H9 (cell line): Measurements from ENCODE around the gene BICDL1. TPM values are rescaled to one million over a fixed set of nuclear protein-coding genes. Genes with fewer than 3 reads are reported as not detected.
A peak's percentile ranks its signal among the peaks of the same experiment; 100 is the strongest.

ENCODE experiments used
- DNase-seq: peaks from one replicate; pipeline ENCODE4 v3.0.0-alpha.2; 2017
- H2AFZ ChIP-seq: one replicate; pipeline ENCODE4 v1.6.1; 2013; ENCODE audit warnings: mild to moderate bottlenecking, low read length, control low read depth, moderate library complexity
- H2AK5ac ChIP-seq: 2 replicates; pipeline ENCODE4 v1.6.1; 2013; ENCODE audit warnings: low read length, control low read depth, mixed read lengths; ENCODE audit not compliant: insufficient read length
- H2BK120ac ChIP-seq: one replicate; pipeline ENCODE4 v1.6.1; 2013; ENCODE audit warnings: low read depth, mild to moderate bottlenecking, low read length, control low read depth, inconsistent platforms; ENCODE audit not compliant: poor library complexity, severe bottlenecking
- H2BK12ac ChIP-seq: 2 replicates; pipeline ENCODE4 v1.6.1; 2013; ENCODE audit warnings: low read length, control low read depth, mixed read lengths, low read depth; ENCODE audit not compliant: insufficient read length
- H2BK15ac ChIP-seq: 2 replicates; pipeline ENCODE4 v1.6.1; 2013; ENCODE audit warnings: low read depth, low read length, control low read depth
- H2BK20ac ChIP-seq: one replicate; pipeline ENCODE4 v1.6.1; 2013; ENCODE audit warnings: low read depth, mild to moderate bottlenecking, low read length, control low read depth, inconsistent platforms; ENCODE audit not compliant: poor library complexity, severe bottlenecking
- H2BK5ac ChIP-seq: 2 replicates; pipeline ENCODE4 v1.6.1; 2013; ENCODE audit warnings: low read length, control low read depth, mixed read lengths; ENCODE audit not compliant: insufficient read length
- H3K14ac ChIP-seq: 2 replicates; pipeline ENCODE4 v1.6.1; 2013; ENCODE audit warnings: low read length, control low read depth; ENCODE audit not compliant: insufficient read depth
- H3K18ac ChIP-seq: 2 replicates; pipeline ENCODE4 v1.6.1; 2013; ENCODE audit warnings: low read depth, mild to moderate bottlenecking, mixed read lengths, low read length, control low read depth; ENCODE audit not compliant: insufficient read length
- H3K23ac ChIP-seq: 2 replicates; pipeline ENCODE4 v1.6.1; 2013; ENCODE audit warnings: low read length, control low read depth, mixed read lengths, low read depth; ENCODE audit not compliant: insufficient read length
- H3K23me2 ChIP-seq: 2 replicates; pipeline ENCODE4 v1.6.1; 2013; ENCODE audit warnings: low read depth, mild to moderate bottlenecking, mixed read lengths, low read length, control low read depth; ENCODE audit not compliant: insufficient read length, poor library complexity, severe bottlenecking
- H3K27ac ChIP-seq: 2 replicates; pipeline ENCODE4 v1.5.1; 2013; ENCODE audit warnings: low read length, control low read depth, mixed read lengths, low read depth; ENCODE audit not compliant: insufficient read length
- H3K27me3 ChIP-seq: 2 replicates; pipeline ENCODE4 v1.6.1; 2013; ENCODE audit warnings: low read length, control low read depth, inconsistent platforms; ENCODE audit not compliant: insufficient read depth
- H3K4ac ChIP-seq: 2 replicates; pipeline ENCODE4 v1.6.1; 2013; ENCODE audit warnings: low read depth, mild to moderate bottlenecking, control low read depth, inconsistent platforms, low read length, moderate library complexity
- H3K4me1 ChIP-seq: 2 replicates; pipeline ENCODE4 v1.6.1; 2013; ENCODE audit warnings: low read length, control low read depth, inconsistent platforms; ENCODE audit not compliant: insufficient read depth
- H3K4me2 ChIP-seq: 2 replicates; pipeline ENCODE4 v1.6.1; 2013; ENCODE audit warnings: low read length, control low read depth, mixed read lengths; ENCODE audit not compliant: insufficient read length, insufficient read depth
- H3K56ac ChIP-seq: 2 replicates; pipeline ENCODE4 v1.6.1; 2013; ENCODE audit warnings: low read depth, mild to moderate bottlenecking, mixed read lengths, low read length, control low read depth; ENCODE audit not compliant: insufficient read length
- H3K79me1 ChIP-seq: 2 replicates; pipeline ENCODE4 v1.6.1; 2013; ENCODE audit warnings: low read depth, mild to moderate bottlenecking, moderate library complexity, low read length, control low read depth, inconsistent platforms; ENCODE audit not compliant: insufficient read depth, poor library complexity, severe bottlenecking
- H3K79me2 ChIP-seq: 2 replicates; pipeline ENCODE4 v1.6.1; 2013; ENCODE audit warnings: low read length, control low read depth, inconsistent platforms; ENCODE audit not compliant: insufficient read depth
- H3K9ac ChIP-seq: 2 replicates; pipeline ENCODE4 v1.6.1; 2013; ENCODE audit warnings: low read length, control low read depth, mixed read lengths; ENCODE audit not compliant: insufficient read length; ENCODE audit errors: extremely low read depth
- H3K9me3 ChIP-seq: one replicate; pipeline ENCODE4 v1.6.1; 2013; ENCODE audit warnings: low read depth, low read length, inconsistent platforms; ENCODE audit not compliant: control insufficient read depth
- H3T11ph ChIP-seq: one replicate; pipeline ENCODE4 v1.6.1; 2013; ENCODE audit warnings: mild to moderate bottlenecking, low read length, control low read depth, inconsistent platforms
- H4K20me1 ChIP-seq: one replicate; pipeline ENCODE4 v1.6.1; 2013; ENCODE audit not compliant: control insufficient read depth, insufficient read length, insufficient read depth
- H4K5ac ChIP-seq: 2 replicates; pipeline ENCODE4 v1.6.1; 2013; ENCODE audit warnings: low read depth, mild to moderate bottlenecking, mixed read lengths, low read length, control low read depth; ENCODE audit not compliant: insufficient read length
- H4K8ac ChIP-seq: replicated peaks from 2 replicates; pipeline ENCODE4 v1.6.1; 2013; ENCODE audit warnings: low read length, control low read depth, mixed read lengths, low read depth; ENCODE audit not compliant: insufficient read length
- H4K91ac ChIP-seq: 2 replicates; pipeline ENCODE4 v1.6.1; 2013; ENCODE audit warnings: low read depth, mild to moderate bottlenecking, moderate library complexity, mixed read lengths, low read length, control low read depth; ENCODE audit not compliant: insufficient read length
- H3K27ac Mint-ChIP-seq, 3 experiments: 2 replicates in 2 of 3; 3 replicates in 1 of 3; pipeline ENCODE4 v1.8.0; 2020 to 2021; ENCODE audit warnings: mixed read lengths in 3 of 3, mild to moderate bottlenecking in 1 of 3, moderate library complexity in 1 of 3
- H3K27me3 Mint-ChIP-seq: 2 replicates; pipeline ENCODE4 v1.8.0; 2021; ENCODE audit warnings: low read depth, mild to moderate bottlenecking, moderate library complexity, mixed read lengths
- H3K36me3 Mint-ChIP-seq, 3 experiments: 2 replicates in 2 of 3; 3 replicates in 1 of 3; pipeline ENCODE4 v1.8.0; 2020 to 2021; ENCODE audit warnings: low read depth in 3 of 3, mixed read lengths in 3 of 3; ENCODE audit not compliant: insufficient read depth in 1 of 3
- H3K4me1 Mint-ChIP-seq, 2 experiments: 2 replicates each; pipeline ENCODE4 v1.8.0; 2020; ENCODE audit warnings: mixed read lengths in 2 of 2
- H3K4me3 Mint-ChIP-seq, 2 experiments: 2 replicates in 1 of 2; 3 replicates in 1 of 2; pipeline ENCODE4 v1.8.0; 2020 to 2021; ENCODE audit warnings: mild to moderate bottlenecking in 2 of 2, mixed read lengths in 2 of 2, moderate library complexity in 1 of 2
- H3K9me3 Mint-ChIP-seq, 2 experiments: 2 replicates in 1 of 2; 3 replicates in 1 of 2; pipeline ENCODE4 v1.8.0; 2020; ENCODE audit warnings: mild to moderate bottlenecking in 2 of 2, mixed read lengths in 2 of 2, moderate library complexity in 1 of 2
- WGBS: extraction: QIAGEN DNeasy Blood & Tissue Kit; methylation state at CpG from one replicate; pipeline ENCODE4 v1.1.7; 2013; ENCODE audit warnings: missing lambda C conversion rate, low lambda C conversion rate, mixed read lengths; ENCODE audit not compliant: insufficient read length; ENCODE audit errors: extremely low coverage; 5-methylcytosine and 5-hydroxymethylcytosine counted together
- total RNA-seq: library from RNA; stranded (reverse); gene quantifications from 2 replicates; pipeline ENCODE4 v1.2.1, GENCODE V29; 2021
- TF ChIP-seq, protein P1 (sequence below): fragments of 200-600 bp; sonication (generic); conservative IDR thresholded peaks from 3 replicates; pipeline ENCODE4 v1.8.0; 2021; ENCODE audit warnings: antibody characterized with exemption, mild to moderate bottlenecking

BICDL1 gene
- total RNA-seq, 1 experiment from 2014 or later: 13.8 TPM

DNA sequence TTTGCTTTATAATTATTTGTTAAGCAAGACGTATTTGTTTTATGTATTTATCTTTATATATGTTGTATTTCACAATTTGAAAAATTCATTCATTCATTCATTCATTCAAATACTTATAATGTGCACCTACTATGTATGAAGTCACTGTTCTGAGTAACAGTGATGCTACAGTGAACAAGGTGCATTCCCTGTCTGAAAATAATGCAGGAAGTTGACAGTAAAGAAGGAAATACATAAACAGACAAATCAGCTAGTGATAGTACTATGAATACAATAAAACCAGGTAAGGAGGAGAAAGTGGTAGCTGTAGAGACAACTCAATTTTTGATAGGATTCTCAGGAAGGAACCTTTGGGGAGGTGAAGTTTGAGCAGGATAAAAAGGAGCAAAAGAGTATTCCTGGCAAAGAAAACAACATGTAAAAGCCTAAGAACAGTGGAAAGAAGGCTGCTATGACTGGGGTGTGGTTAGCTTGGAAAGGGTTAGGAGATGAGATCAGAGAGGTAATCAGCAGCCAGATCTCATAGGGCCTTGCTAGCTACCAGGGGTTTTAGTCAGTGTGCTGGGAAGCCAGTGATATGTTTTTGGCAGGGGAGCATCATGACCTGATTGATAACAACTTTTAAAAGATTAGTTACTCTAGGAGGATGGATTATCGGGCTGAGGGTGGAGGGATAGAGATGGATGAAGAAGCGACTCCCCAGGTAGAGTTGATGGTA lies 17.4 kb downstream of the BICDL1 start:
- H3K27ac Mint-ChIP-seq: peak overlapping the region in 2 of 3 experiments; percentile 8 to 9; a peak in 3 of 7 replicates
- WGBS: no CpG with 5 or more reads among the region's 3 CpGs
- no peak for DNase-seq
- Histone ChIP-seq H3K23me2 (no peaks in the 10 kb centered on the region), H3K27me3 (no peaks in the 10 kb centered on the region), H3K9me3 (no peaks in the 10 kb centered on the region), H3K9ac (no peak overlapping the region), H3K27ac (no peak overlapping the region), H3K4me1 (no peaks in the 10 kb centered on the region; the same call in 1 of the 2 replicates), H3K79me2 (peaks cover 1% of the 10 kb centered on the region; the same call in 1 of the 2 replicates), H3K4me2 (no peak overlapping the region), H2BK15ac (no peak overlapping the region), H4K8ac (no peak overlapping the region), H2AFZ (no peak overlapping the region), H2BK12ac (no peak overlapping the region), H3K18ac (no peak overlapping the region), H3K4ac (no peak overlapping the region), H2AK5ac (no peak overlapping the region), H3K56ac (no peak overlapping the region), H3K23ac (no peak overlapping the region), H2BK120ac (no peak overlapping the region), H2BK5ac (no peak overlapping the region), H4K91ac (no peak overlapping the region), H4K20me1 (no peaks in the 10 kb centered on the region), H2BK20ac (no peak overlapping the region), H3T11ph (no peak overlapping the region), H3K79me1 (no peaks in the 10 kb centered on the region), H4K5ac (no peak overlapping the region), H3K14ac (no peak overlapping the region)
- H3K9me3 Mint-ChIP-seq: no peaks in the 10 kb centered on the region
- H3K4me3 Mint-ChIP-seq: no peak overlapping the region
- no peaks in the 10 kb centered on the region for H3K27me3 Mint-ChIP-seq
- peaks cover 0 to 11% (median 5%) of the 10 kb centered on the region in 3 experiments; a peak in 3 of 7 replicates for H3K36me3 Mint-ChIP-seq
- TF ChIP-seq, protein P1, sequence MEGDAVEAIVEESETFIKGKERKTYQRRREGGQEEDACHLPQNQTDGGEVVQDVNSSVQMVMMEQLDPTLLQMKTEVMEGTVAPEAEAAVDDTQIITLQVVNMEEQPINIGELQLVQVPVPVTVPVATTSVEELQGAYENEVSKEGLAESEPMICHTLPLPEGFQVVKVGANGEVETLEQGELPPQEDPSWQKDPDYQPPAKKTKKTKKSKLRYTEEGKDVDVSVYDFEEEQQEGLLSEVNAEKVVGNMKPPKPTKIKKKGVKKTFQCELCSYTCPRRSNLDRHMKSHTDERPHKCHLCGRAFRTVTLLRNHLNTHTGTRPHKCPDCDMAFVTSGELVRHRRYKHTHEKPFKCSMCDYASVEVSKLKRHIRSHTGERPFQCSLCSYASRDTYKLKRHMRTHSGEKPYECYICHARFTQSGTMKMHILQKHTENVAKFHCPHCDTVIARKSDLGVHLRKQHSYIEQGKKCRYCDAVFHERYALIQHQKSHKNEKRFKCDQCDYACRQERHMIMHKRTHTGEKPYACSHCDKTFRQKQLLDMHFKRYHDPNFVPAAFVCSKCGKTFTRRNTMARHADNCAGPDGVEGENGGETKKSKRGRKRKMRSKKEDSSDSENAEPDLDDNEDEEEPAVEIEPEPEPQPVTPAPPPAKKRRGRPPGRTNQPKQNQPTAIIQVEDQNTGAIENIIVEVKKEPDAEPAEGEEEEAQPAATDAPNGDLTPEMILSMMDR: no peak
- peaks cover 23 to 26% of the 10 kb centered on the region in 2 experiments for H3K4me1 Mint-ChIP-seq
